GM21576 (cell line): ENCODE results near the gene HEBP1.

ENCODE experiments used
- ATAC-seq: cut with Tn5 transposase; IDR thresholded peaks from one replicate; pipeline ENCODE4 v1.9.1; 2021; ENCODE audit warnings: mild to moderate bottlenecking, moderate library complexity; ENCODE audit not compliant: unreplicated experiment

The HEBP1 gene

GRCh38 chr12:12954878-12955625 is 45.0 kb downstream of the HEBP1 start:
- ATAC-seq: no peak

- no peak for ATAC-seq
Observed at GRCh38 chr12:12954356-12954755, 45.7 kb downstream of the HEBP1 start.

- no peak for ATAC-seq
Observed at GRCh38 chr12:12952036-12952435, 48.0 kb downstream of the HEBP1 start, which contains the start of gene GPRC5D. GPRC5D (minus strand) TSS chr12:12952170; CDS start chr12:12950384, 1,786 bp downstream.

- no peak for ATAC-seq
Observed at GRCh38 chr12:12951504-12951903, 48.6 kb downstream of the HEBP1 start.

- no peak for ATAC-seq
Observed at GRCh38 chr12:12947902-12948301, 52.2 kb downstream of the HEBP1 start.

- ATAC-seq: no peak
Observed at GRCh38 chr12:12946686-12947355, 53.2 kb downstream of the HEBP1 start.

GRCh38 chr12:12945591-12945990 is 54.5 kb downstream of the HEBP1 start:
- ATAC-seq: no peak

GRCh38 chr12:12943586-12944260 is 56.3 kb downstream of the HEBP1 start:
- ATAC-seq: no peak

GRCh38 chr12:12941450-12942350 is 58.4 kb downstream of the HEBP1 start:
- ATAC-seq: no peak

- ATAC-seq: no peak
Observed at GRCh38 chr12:12939888-12940287, 60.2 kb downstream of the HEBP1 start.

GRCh38 chr12:12938541-12938940 is 61.5 kb downstream of the HEBP1 start:
- ATAC-seq: no peak

GRCh38 chr12:12936983-12937491 is 63.0 kb downstream of the HEBP1 start:
- ATAC-seq: no peak

GRCh38 chr12:12934556-12934955 is 65.5 kb downstream of the HEBP1 start:
- no peak for ATAC-seq

- no peak for ATAC-seq
Observed at GRCh38 chr12:12933742-12934141, 66.3 kb downstream of the HEBP1 start.

GRCh38 chr12:12930633-12931219 is 69.3 kb downstream of the HEBP1 start:
- no peak for ATAC-seq

GRCh38 chr12:12929696-12930095 is 70.4 kb downstream of the HEBP1 start:
- no peak for ATAC-seq

GRCh38 chr12:12927211-12928079 is 72.6 kb downstream of the HEBP1 start:
- ATAC-seq: no peak

- ATAC-seq: no peak
Observed at GRCh38 chr12:12926571-12927071, 73.4 kb downstream of the HEBP1 start.

- no peak for ATAC-seq
Observed at GRCh38 chr12:12925388-12925787, 74.7 kb downstream of the HEBP1 start.
